Renal cortical epithelial cell (primary cell): ENCODE data around the gene CYP2J2. TPM values are rescaled to one million over a fixed set of nuclear protein-coding genes. Genes with fewer than 3 reads are reported as not detected.
"Not testable (repeated sequence)": the region's sequence is repeated elsewhere in the genome, so short reads cannot be mapped to it uniquely, and the experiment has no call there.

Experiments used
- DNase-seq: peaks from one replicate; pipeline ENCODE4 v3.0.0-alpha.2; 2011; ENCODE audit warnings: low read depth
- total RNA-seq: library from RNA; depleted of rRNA; stranded (reverse); fragments of >200 nt; gene quantifications from 2 replicates; pipeline ENCODE4 v1.2.3, GENCODE V29; 2014

The CYP2J2 gene
- 3.1 and 4.3 TPM in 2 replicates for total RNA-seq

DNA sequence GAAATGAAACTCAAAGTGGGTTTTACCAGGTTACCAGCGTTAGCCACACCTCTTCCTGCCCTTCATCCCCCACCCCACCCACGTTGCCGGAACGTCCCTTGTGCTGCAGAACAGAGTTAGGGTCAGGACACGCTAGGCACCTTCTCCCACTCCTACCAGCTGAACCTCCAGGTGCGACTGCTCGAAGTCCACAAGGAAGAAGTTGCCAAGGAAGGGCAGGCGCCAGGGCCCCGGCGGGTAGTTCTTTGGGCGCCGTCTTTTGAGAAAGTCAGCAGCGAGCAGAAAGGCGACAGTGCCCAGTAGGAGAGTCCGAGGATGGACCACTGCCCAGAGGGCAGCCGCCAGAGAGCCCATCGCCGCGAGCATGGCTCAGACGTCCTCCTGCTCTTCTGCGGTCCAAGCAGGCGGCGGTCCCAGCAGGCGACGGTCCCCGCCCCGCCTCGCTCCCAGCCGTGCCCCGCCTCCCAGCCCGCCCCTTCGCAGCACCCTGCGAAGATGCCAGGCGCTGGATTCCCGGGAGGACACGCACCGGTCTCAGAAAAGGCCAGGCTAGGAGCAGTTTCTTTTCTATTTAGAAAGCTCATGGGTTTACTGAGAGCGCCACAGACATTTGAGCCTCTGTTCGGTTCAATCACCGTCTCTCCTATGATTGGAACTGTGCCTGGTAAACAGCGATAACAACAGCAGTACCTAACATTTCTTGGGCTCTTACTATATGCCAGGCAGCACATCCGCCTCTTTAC, at the start of gene CYP2J2:
Gene CYP2J2 (minus strand): TSS at position 393 of the 743 bp plus-strand sequence. CDS start 27 bp downstream, at position 366.
- peak; percentile 10 for DNase-seq

- DNase-seq: no peak
Observed at GRCh38 chr1:59973719-59974118, 47.1 kb upstream of the CYP2J2 start.

GRCh38 chr1:59972216-59972927, 45.8 kb upstream of the CYP2J2 start:
- DNase-seq: no peak

DNA sequence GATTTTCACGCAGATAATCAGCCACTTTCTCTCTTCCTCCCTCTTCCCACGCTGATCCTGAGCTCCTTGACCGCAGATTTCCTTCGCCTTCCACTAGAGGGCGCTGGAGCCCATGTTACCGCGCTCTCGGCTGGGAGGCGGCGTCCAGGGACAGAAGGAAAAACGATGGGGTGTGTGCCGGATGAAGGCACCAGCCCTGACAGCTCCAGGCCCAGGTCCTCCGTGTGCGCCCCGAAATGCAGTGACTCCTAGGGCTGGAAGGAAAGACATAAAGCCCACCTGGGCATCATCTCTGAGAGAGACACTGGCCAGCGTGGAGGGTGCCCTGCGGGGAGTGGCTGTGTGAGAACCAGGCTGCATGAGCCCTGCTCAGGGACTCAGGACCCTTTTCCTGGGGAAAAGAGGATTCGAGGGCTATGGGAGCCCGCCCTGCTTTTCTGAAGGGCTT, 44.9 kb upstream of the CYP2J2 start:
- peak; percentile 29 for DNase-seq

DNA sequence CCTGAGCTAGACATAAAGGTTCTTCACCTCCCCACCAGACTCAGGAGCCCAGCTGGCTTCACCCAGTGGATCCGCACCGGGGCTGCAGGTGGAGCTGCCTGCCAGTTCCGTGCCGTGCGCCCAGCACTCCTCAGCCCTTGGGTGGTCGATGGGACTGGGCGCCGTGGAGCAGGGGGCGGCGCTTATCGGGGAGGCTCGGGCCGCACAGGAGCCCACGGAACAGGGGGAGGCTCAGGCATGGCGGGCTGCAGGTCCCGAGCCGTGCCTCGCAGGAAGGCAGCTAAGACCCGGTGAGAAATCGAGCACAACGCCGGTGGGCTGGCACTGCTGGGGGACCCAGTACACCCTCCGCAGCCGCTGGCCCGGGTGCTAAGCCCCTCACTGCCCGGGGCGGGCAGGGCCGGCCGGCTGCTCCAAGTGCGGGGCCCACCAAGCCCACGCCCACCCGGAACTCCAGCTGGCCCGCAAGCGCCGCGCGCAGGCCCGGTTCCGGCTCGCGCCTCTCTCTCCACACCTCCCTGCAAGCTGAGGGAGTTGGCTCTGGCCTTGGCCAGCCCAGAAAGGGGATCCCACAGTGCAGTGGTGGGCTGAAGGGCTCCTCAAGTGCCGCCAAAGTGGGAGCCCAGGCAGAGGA, 43.1 kb upstream of the CYP2J2 start:
- DNase-seq: not testable (repeated sequence)

GRCh38 chr1:59968746-59969145, 42.2 kb upstream of the CYP2J2 start:
- DNase-seq: not testable (repeated sequence)

DNA sequence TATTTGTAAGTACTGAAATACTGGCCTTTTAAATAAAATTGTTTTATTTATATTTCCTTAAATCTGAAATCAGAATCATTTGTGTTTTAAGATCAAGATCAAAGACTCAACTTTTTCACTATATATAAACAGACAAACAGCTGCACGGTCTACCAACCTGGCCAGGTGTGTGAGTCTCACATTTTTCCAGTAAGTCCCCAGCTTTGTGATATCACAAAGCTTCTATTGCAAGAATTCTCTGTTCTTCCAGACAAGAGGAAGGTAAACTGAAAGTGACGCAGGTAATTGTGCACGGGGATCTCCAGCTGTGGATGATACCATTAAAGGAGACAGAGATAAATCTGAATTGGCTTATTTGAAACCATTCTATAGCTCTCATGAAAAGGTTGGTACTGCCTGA, 41.2 kb upstream of the CYP2J2 start:
- no peak for DNase-seq

- peak; percentile 85 for DNase-seq
Observed at GRCh38 chr1:59967141-59967697, 40.6 kb upstream of the CYP2J2 start.

DNA sequence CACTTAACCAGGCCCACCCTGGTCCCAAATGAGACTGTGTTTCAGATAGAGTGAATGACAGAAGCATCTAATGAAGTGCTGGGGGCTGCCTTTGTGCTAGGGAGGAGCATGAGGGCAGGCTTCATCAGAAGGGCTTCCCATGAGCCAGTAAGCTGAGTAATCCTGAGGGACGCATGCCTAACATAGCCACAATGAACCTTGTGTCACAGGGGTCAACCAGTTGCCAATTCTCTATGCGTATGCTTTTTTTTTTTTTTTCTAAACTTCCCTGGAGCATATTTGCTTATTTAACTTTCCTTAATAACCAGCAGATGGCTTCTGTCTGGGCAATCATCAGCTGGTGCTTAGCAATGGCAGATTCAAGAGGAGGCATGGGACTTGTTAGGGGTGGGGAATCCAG, 25.5 kb upstream of the CYP2J2 start:
- peak; percentile 15 for DNase-seq

GRCh38 chr1:59949648-59950047, 23.1 kb upstream of the CYP2J2 start:
- DNase-seq: no peak

DNA sequence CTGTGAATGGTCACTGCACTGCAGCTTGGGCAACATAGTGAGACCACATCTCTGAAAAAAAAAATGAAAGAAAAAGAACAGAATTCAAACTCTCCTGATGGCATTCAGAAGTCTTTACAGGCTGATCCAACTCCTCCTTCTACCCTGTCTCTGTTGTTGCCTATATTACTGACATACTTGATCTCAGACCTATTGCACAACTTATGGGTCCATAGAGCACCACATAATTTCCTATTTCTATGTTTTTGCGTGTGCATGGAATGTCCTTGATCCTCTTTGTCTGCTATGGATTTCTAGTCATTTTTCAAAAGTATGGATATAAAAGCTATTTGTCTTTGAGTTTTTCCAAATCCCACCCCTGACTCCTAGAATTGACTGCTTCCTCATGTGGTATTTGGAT, 22.4 kb upstream of the CYP2J2 start:
- DNase-seq: no peak

DNA sequence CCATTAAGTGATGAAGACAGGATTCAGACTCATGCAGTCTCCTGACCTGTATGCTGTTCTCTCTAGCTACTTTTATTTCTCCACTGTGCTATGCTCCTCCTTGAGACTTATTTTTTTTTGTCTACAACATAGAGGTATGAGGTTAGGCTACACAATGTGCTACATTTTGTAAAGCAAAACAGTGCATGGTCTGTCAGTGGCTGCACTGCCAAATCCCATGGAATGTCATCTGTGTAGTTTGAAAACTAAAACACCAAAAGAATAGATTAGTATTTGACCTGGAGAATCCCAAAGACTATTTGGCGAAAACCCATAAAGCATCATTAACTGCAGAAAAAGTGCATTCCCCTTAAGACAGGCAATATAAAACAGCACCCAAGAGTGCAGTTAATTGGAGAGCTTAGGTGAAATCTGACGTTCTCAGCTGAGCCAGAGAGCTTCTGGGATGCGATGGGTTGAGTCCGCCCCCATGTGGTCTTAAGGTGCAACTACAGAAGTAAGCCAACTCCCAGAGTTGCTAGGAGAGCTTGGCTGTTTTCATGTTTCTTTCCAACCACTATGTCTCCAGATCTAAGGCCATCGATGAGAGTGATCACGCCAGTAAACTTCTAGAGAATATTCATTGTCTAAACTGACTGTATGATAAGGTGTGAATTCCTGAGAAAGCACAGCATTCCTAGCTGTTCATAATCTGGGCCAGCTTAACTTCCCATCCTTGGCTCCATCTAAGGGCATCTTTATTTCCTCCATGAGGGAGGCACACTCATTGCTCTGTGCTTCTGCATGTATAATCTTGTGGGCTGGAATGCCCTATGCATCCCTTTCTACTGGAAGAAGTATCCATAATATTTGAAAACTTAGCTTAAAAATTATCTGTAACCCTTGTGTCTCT, 20.7 kb upstream of the CYP2J2 start:
- peak; percentile 59 for DNase-seq

GRCh38 chr1:59945790-59946189, 19.2 kb upstream of the CYP2J2 start:
- DNase-seq: no peak

DNA sequence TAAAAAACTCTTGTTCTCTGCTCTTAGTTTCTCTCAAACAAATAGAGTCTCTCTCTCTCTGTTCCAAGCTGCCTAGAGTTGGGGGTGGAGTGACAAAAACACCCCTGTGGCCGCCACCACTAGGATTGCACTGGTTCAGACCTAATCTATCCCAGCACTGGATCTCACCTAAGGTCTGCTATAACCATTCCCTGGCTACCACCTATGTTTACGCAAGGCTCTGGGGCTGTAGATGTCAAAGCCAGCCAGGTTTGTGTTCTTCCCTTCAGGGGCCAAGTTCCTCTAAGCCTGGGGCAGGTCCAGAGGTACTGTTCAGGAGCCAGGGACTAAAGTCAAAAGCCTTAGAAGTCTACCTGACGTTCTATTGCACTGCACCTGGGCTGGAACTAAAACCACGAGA, 12.8 kb upstream of the CYP2J2 start:
- no peak for DNase-seq

DNA sequence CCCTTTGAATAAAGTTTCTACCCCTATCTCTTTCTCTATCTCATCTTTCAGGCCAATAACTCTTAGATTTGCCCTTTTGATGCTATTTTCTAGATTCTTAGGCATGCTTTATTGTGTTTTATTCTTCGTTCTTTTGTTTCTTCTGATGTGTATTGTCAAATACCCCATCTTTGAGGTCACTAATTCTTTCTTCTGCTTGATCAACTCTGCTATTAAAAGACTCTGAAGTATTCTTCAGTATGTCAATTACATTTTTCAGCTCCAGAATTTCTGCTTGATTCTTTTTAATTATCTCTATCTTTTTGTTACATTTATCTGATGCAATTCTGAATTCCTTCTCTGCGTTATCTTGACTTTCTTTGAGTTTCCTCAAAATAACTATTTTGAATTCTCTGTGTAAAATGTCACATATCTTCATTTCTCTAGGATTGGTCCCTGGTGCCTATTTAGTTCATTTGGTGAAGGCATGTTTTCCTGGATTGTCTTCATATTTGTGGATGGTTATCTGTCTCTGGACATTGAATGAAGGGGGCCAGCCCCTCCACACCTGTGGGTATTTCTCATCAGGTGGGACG, 11.2 kb upstream of the CYP2J2 start:
- DNase-seq: no peak

DNA sequence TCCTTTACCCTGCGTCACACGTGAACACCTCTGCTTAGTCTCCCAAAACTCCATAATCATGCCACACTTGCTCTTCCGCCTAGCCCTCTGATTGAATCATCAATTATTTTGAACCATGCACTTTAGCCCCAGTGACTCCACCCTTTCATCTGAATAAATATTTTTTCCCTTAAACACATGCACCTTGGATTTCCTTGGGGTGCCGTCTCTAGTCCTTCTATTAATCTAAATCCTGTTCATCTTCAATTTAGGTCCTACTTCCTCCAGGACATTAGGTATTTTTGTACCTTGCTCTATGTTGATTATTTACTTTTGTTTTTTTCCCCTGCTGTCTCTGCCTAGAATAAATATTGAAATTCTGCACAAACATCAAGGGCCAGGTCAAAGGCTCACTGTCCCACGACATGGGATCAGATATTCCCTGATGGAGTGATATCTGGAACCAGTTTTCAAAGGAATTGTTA, 9.8 kb upstream of the CYP2J2 start:
- DNase-seq: no peak

- no peak for DNase-seq
Observed at GRCh38 chr1:59928996-59929395, 2.4 kb upstream of the CYP2J2 start.

DNA sequence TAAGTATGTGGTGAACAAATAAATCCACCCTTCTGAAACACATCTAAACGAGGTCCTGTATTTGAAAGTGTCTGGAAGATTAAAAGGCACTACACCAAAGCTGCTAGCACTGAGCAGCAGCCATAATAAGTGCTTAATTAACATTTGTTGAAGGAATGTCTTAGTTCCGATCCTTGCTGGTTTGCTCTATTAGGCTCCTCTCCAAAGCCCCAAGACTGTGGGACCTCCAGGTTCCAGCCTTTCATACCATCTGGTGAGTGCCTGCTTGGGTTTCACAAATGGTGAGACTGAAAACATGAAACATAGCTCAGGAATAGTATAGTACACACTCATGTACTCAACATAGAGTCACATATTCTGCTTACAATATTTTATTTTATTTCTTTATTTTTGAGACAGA, 640 bp upstream of the CYP2J2 start:
- no peak for DNase-seq

DNA sequence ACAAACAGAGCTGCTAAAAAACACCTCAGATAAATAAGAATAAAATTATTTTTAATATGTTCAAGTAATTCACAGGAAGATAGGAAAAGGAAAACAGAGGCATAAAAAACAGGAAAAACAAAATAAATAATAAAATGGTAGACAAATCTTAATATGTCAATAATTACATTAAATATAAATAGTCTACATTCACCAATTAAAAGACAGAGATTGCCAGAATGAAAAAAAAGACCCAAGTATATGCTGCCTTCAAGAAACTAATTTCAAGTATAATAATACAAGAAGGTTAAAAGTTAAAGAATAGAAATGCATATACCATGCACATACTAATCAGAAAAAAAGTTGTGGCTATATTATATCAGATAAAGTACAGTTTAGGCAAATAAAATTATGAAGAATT, 1.9 kb downstream of the CYP2J2 start:
- DNase-seq: no peak

GRCh38 chr1:59921258-59921899, 5.2 kb downstream of the CYP2J2 start:
- DNase-seq: not testable (repeated sequence)
